BLaER1 treated with 17β-estradiol and CSF1 and Interleukin-3, amounts not matched to agents 10 nM and 100 nM (cell line): ENCODE data around the gene EFHD1.

Experiments
- H3K27ac ChIP-seq, 11 experiments: shearing (Covaris generic); formaldehyde crosslinking; 2 replicates each; pipeline ENCODE4 v1.8.1; 2022
- H3K27me3 ChIP-seq, 11 experiments: shearing (Covaris generic); formaldehyde crosslinking; 2 replicates each; pipeline ENCODE4 v1.8.1; 2022
- H3K36me3 ChIP-seq, 11 experiments: shearing (Covaris generic); formaldehyde crosslinking; 2 replicates each; pipeline ENCODE4 v1.8.1; 2022
- H3K4me1 ChIP-seq, 10 experiments: shearing (Covaris generic); formaldehyde crosslinking; 2 replicates each; pipeline ENCODE4 v1.8.1; 2022
- H3K4me2 ChIP-seq, 11 experiments: shearing (Covaris generic); formaldehyde crosslinking; 2 replicates each; pipeline ENCODE4 v1.8.1; 2022
- H3K4me3 ChIP-seq, 10 experiments: shearing (Covaris generic); formaldehyde crosslinking; 2 replicates each; pipeline ENCODE4 v1.8.1; 2022
- H3K9ac ChIP-seq, 11 experiments: shearing (Covaris generic); formaldehyde crosslinking; 2 replicates each; pipeline ENCODE4 v1.8.1; 2022
- H3K9me3 ChIP-seq, 11 experiments: shearing (Covaris generic); formaldehyde crosslinking; replicated peaks in 1 of 11; 2 replicates each; pipeline ENCODE4 v1.8.1; 2022
- H4K20me1 ChIP-seq, 11 experiments: shearing (Covaris generic); formaldehyde crosslinking; 2 replicates each; pipeline ENCODE4 v1.8.1; 2022
- Cebpa-rat ChIP-seq, 11 experiments: shearing (Covaris generic); IDR thresholded peaks; 2 replicates each; pipeline ENCODE4 v1.8.1; 2022

Gene EFHD1

GRCh38 chr2:232693344-232693743 is 59.9 kb downstream of the EFHD1 start:
- no peak for TF ChIP-seq Cebpa-rat (IDR thresholded peaks at IDR 0.05)
- no peak overlapping the region for H3K4me2 ChIP-seq
- H3K4me3 ChIP-seq = no peak overlapping the region

DNA sequence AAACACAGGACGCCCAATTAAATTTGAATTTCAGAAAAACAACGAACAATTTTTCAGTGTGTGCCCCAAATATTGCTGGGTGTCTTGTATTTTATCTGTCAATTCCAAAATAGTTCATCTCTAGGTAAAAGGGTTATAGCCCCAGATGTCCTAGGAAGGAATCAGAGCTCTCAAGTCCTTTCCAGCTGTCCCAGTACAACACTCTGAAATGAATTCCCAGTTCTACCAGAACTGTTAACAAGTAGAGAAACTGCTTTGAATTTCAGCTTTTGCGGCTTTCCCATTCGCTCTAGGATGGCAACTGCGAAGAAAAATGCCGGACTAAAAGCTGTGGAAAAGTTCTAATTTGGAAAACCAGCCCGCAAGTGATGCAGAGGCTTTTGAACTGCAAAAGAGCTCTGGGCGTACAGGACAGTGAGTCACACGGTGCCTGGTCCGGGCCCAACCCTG is 63.2 kb downstream of the EFHD1 start:
- Histone ChIP-seq H3K9ac (peak overlapping the region; percentile 88 to 97 (median 96); a peak in 19 of 22 replicates), H4K20me1 (peaks cover 0 to 33% (median 12%) of the 10 kb centered on the region in 11 experiments; a peak in 13 of 22 replicates), H3K4me1 (peaks cover 24 to 37% (median 29%) of the 10 kb centered on the region in 10 experiments), H3K4me3 (peak overlapping the region; percentile 80 to 100 (median 94)), H3K36me3 (peaks cover 4 to 18% (median 6%) of the 10 kb centered on the region in 11 experiments; a peak in 15 of 22 replicates), H3K27me3 (no peaks in the 10 kb centered on the region), H3K27ac (peak overlapping the region in 10 of 11 experiments; percentile 30 to 96 (median 78); a peak in 20 of 22 replicates), H3K4me2 (peak overlapping the region; percentile 43 to 91 (median 82)), H3K9me3 (no peaks in the 10 kb centered on the region)
- no peak for TF ChIP-seq Cebpa-rat (IDR thresholded peaks at IDR 0.05)

More at GRCh38 chr2:232693344-232693743, 59.9 kb downstream of the EFHD1 start:
- H3K36me3 ChIP-seq = no peaks in the 10 kb centered on the region
- H3K27me3 ChIP-seq = no peaks in the 10 kb centered on the region
- no peak overlapping the region for H3K27ac ChIP-seq
- H3K9me3 ChIP-seq = peaks cover 0 to 6% (median 0%) of the 10 kb centered on the region in 11 experiments; a peak in 1 of 22 replicates
- peaks cover 0 to 6% (median 0%) of the 10 kb centered on the region in 11 experiments; a peak in 4 of 22 replicates for H4K20me1 ChIP-seq
- H3K9ac ChIP-seq = no peak overlapping the region
- peaks cover 2 to 10% (median 8%) of the 10 kb centered on the region in 10 experiments; a peak in 18 of 20 replicates for H3K4me1 ChIP-seq

DNA sequence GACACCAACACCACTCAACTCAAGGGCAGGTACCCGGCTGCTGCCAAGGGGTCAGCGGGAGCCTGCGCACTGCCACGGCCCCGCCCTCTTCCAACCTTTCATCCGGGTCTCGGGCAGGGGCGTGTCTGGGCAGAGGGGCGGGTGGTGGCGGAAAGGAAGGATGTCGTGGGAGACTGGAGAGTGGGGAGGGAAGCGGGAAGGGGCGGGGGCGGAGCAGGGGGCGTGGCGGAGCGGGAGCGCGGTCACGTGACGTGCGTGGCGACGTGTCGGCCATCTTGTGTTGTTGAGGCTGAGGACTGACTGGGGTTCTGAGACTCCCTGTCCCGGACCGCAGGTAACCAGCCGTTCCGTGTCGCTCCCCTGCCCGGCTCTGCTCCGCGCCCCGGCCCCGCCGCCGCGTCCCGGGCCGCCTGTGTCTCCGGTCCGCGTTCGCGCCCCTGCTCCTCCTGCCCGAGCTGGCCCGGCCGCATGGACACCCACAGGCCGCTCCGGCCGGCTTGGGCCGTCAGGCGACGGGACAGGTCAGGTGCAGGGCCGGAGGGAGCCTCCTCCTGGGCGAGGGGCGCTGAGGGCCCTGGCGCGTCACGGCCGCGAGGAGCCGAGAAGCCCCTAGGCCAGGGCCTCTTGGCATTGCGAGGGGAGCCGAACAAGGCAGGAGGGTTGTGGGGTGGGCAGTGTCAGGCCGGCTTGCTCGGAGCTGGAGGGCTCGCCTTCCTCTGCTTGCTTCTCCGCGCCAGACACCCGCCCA is 63.8 kb downstream of the EFHD1 start, which contains the start of gene GIGYF2:
GIGYF2 (plus strand) TSS at position 273 of the 748 bp plus-strand sequence. CDS start 37,867 bp downstream, outside the sequence.
- no peaks in the 10 kb centered on the region for H3K9me3 ChIP-seq
- peaks cover 0 to 39% (median 17%) of the 10 kb centered on the region in 11 experiments; a peak in 14 of 22 replicates for H4K20me1 ChIP-seq
- H3K4me2 ChIP-seq = peak within 1 kb of the TSS; percentile 83 to 97 (median 89)
- H3K9ac ChIP-seq = peak within 1 kb of the TSS; percentile 88 to 97 (median 96)
- peaks cover 24 to 37% (median 29%) of the 10 kb centered on the region in 10 experiments for H3K4me1 ChIP-seq
- TF ChIP-seq Cebpa-rat (IDR thresholded peaks at IDR 0.05) = no peak
- H3K27me3 ChIP-seq = no peaks in the 10 kb centered on the region
- peaks cover 4 to 24% (median 12%) of the 10 kb centered on the region in 11 experiments; a peak in 19 of 22 replicates for H3K36me3 ChIP-seq
- H3K27ac ChIP-seq = peak within 1 kb of the TSS; percentile 85 to 96 (median 91)
- peak within 1 kb of the TSS; percentile 80 to 100 (median 94) for H3K4me3 ChIP-seq

- Histone ChIP-seq H3K27me3 (no peaks in the 10 kb centered on the region), H3K27ac (peak overlapping the region; percentile 85 to 96 (median 91)), H3K4me1 (peaks cover 24 to 37% (median 29%) of the 10 kb centered on the region in 10 experiments), H3K36me3 (peaks cover 8 to 29% (median 17%) of the 10 kb centered on the region in 11 experiments; a peak in 21 of 22 replicates), H3K4me2 (peak overlapping the region; percentile 83 to 97 (median 89)), H3K9me3 (no peaks in the 10 kb centered on the region), H4K20me1 (peaks cover 3 to 45% (median 22%) of the 10 kb centered on the region in 11 experiments; a peak in 17 of 22 replicates), H3K9ac (peak overlapping the region; percentile 88 to 97 (median 96)), H3K4me3 (peak overlapping the region; percentile 80 to 100 (median 94))
- TF ChIP-seq Cebpa-rat (IDR thresholded peaks at IDR 0.05) = no peak
Observed at GRCh38 chr2:232697807-232698110, 64.4 kb downstream of the EFHD1 start.

DNA sequence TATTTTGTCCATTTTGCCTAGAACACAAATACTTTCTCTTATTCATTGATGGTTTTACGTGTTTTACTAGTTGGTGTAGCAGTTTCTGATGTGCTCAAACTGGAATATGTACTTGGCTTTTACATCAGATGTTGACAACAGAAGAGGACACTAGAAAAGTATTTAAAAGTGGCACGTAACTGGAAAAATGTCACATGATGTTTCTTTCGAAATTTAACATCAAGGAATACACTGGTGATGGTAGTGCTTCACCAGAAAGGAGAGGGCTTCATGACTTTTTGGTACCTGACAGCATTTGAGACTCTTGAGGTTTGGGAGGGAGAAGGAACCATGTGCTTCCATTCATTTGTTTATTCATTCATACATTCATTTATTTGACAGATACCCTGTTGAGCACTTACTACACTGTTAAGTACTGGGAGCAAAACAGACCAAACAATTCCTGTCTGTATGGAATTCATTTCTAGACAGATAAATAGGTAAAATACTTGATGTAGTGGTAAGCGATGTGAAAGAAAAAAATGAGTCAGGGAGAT is 65.2 kb downstream of the EFHD1 start:
- Histone ChIP-seq H3K36me3 (peaks cover 15 to 38% (median 26%) of the 10 kb centered on the region in 11 experiments), H3K27ac (peak overlapping the region; percentile 85 to 96 (median 91); a peak in 18 of 22 replicates), H3K9ac (peak overlapping the region; percentile 88 to 97 (median 96))

GRCh38 chr2:232699110-232699509 is 65.7 kb downstream of the EFHD1 start:
- H3K9ac ChIP-seq = peak overlapping the region in 9 of 11 experiments; percentile 88 to 97 (median 96); a peak in 13 of 22 replicates
- peaks cover 9 to 58% (median 36%) of the 10 kb centered on the region in 11 experiments; a peak in 19 of 22 replicates for H4K20me1 ChIP-seq
- H3K4me1 ChIP-seq = peaks cover 24 to 37% (median 29%) of the 10 kb centered on the region in 10 experiments
- H3K27ac ChIP-seq = peak overlapping the region in 3 of 11 experiments; percentile 15 to 94 (median 18); a peak in 4 of 22 replicates
- H3K4me2 ChIP-seq = peak overlapping the region; percentile 83 to 97 (median 89)
- H3K36me3 ChIP-seq = peaks cover 20 to 43% (median 31%) of the 10 kb centered on the region in 11 experiments
- H3K27me3 ChIP-seq = no peaks in the 10 kb centered on the region
- TF ChIP-seq Cebpa-rat (IDR thresholded peaks at IDR 0.05) = no peak
- no peaks in the 10 kb centered on the region; a peak in 1 of 22 replicates for H3K9me3 ChIP-seq
- H3K4me3 ChIP-seq = peak overlapping the region; percentile 80 to 100 (median 94); a peak in 16 of 20 replicates

More for the DNA sequence above, 65.2 kb downstream of the EFHD1 start:
- peak overlapping the region; percentile 83 to 97 (median 89) for H3K4me2 ChIP-seq
- peak overlapping the region; percentile 80 to 100 (median 94) for H3K4me3 ChIP-seq
- no peaks in the 10 kb centered on the region for H3K27me3 ChIP-seq
- no peaks in the 10 kb centered on the region for H3K9me3 ChIP-seq
- peaks cover 9 to 53% (median 31%) of the 10 kb centered on the region in 11 experiments; a peak in 18 of 22 replicates for H4K20me1 ChIP-seq
- peaks cover 24 to 37% (median 29%) of the 10 kb centered on the region in 10 experiments for H3K4me1 ChIP-seq
- TF ChIP-seq Cebpa-rat (IDR thresholded peaks at IDR 0.05) = no peak

GRCh38 chr2:232700154-232700553 is 66.8 kb downstream of the EFHD1 start:
- H3K4me2 ChIP-seq = peak overlapping the region; percentile 83 to 97 (median 89); a peak in 20 of 22 replicates
- H3K4me1 ChIP-seq = peaks cover 24 to 37% (median 29%) of the 10 kb centered on the region in 10 experiments
- TF ChIP-seq Cebpa-rat (IDR thresholded peaks at IDR 0.05) = no peak

DNA sequence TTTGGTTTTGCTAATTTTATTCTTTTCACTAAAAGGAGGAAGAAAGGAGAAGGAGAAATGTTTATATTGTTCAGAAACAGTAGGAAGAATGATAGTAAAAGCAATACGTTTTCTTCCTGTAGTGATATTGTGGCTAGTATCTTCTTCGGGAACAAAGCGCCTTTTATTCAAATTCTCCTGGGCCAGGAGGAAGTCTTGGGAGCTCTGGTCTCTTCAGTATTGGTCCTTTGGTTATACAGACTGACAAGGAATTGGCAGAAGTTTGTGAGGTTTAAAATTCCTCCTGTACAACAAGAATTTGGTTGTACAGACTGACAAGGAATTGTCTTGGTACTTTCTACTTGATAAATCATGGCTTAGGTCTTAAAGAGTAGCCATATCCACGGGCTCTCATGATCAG is 73.7 kb downstream of the EFHD1 start:
- H3K9me3 ChIP-seq = peaks cover 0 to 31% (median 19%) of the 10 kb centered on the region in 11 experiments; a peak in 21 of 22 replicates
- no peak overlapping the region for H3K4me2 ChIP-seq
- no peak overlapping the region for H3K27ac ChIP-seq
- H4K20me1 ChIP-seq = peaks cover 9 to 83% (median 65%) of the 10 kb centered on the region in 11 experiments; a peak in 19 of 22 replicates
- H3K4me3 ChIP-seq = no peak overlapping the region
- H3K36me3 ChIP-seq = peaks cover 88 to 100% (median 97%) of the 10 kb centered on the region in 11 experiments
- H3K27me3 ChIP-seq = no peaks in the 10 kb centered on the region
- H3K4me1 ChIP-seq = no peaks in the 10 kb centered on the region
- no peak for TF ChIP-seq Cebpa-rat (IDR thresholded peaks at IDR 0.05)
- no peak overlapping the region for H3K9ac ChIP-seq

More at GRCh38 chr2:232700154-232700553, 66.8 kb downstream of the EFHD1 start:
- Histone ChIP-seq H4K20me1 (peaks cover 9 to 64% (median 42%) of the 10 kb centered on the region in 11 experiments; a peak in 19 of 22 replicates), H3K27ac (no peak overlapping the region; a peak in 1 of 22 replicates), H3K4me3 (0 out of 20 replicates have a peak overlapping the region, but pooled peaks of 1 of the 10 experiments have one; percentile 12), H3K36me3 (peaks cover 30 to 53% (median 41%) of the 10 kb centered on the region in 11 experiments), H3K9ac (no peak overlapping the region), H3K27me3 (no peaks in the 10 kb centered on the region), H3K9me3 (no peaks in the 10 kb centered on the region; a peak in 1 of 22 replicates)
